Common myeloid progenitor, CD34-positive (primary cell): Measurements from ENCODE around the gene ACAD9.
"Not testable (repeated sequence)": the region's sequence is repeated elsewhere in the genome, so short reads cannot be mapped to it uniquely, and the experiment has no call there.

ENCODE experiments used
- CTCF ChIA-PET: fragments of 350-600 bp; sonication (Branson Sonifier 250); formaldehyde crosslinking; loops from one replicate; lab custom pipeline; 2021; ENCODE audit warnings: antibody characterized with exemption; lab: Charles Lee
- POLR2A ChIA-PET: fragments of 350-600 bp; sonication (Branson Sonifier 250); formaldehyde crosslinking; loops from one replicate; lab custom pipeline; 2021; ENCODE audit warnings: antibody characterized with exemption; lab: Charles Lee
- DNase-seq, 3 donors: peaks; one replicate each; pipeline versions ENCODE4 v3.0.0 to v3.0.0-alpha.2; 2013
- H3K27ac ChIP-seq, 2 experiments: 1 replicate in 1 of 2; 2 replicates in 1 of 2; pipeline ENCODE4 v1.7.0; 2013; ENCODE audit warnings: inconsistent platforms in 2 of 2, low read length in 2 of 2, mild to moderate bottlenecking in 2 of 2, low read depth in 1 of 2, moderate library complexity in 1 of 2; ENCODE audit not compliant: severe bottlenecking in 2 of 2, insufficient read depth in 1 of 2, poor library complexity in 1 of 2
- H3K27me3 ChIP-seq, 5 experiments: replicated peaks in 2 of 5; 1 replicate in 3 of 5; 2 replicates in 2 of 5; pipeline versions ENCODE4 v1.6.1 to v1.7.0; 2013; ENCODE audit warnings: low read length in 4 of 5, mild to moderate bottlenecking in 2 of 5, moderate library complexity in 2 of 5, inconsistent platforms in 1 of 5; ENCODE audit not compliant: insufficient read depth in 5 of 5, control insufficient read depth in 4 of 5
- H3K36me3 ChIP-seq, 4 experiments: 1 replicate in 2 of 4; 2 replicates in 2 of 4; pipeline versions ENCODE4 v1.6.1 to v1.7.0; 2013; ENCODE audit warnings: low read length in 3 of 4, control low read depth in 1 of 4, mild to moderate bottlenecking in 1 of 4; ENCODE audit not compliant: control insufficient read depth in 4 of 4, insufficient read depth in 4 of 4
- H3K4me1 ChIP-seq, 4 experiments: 1 replicate in 3 of 4; 2 replicates in 1 of 4; pipeline versions ENCODE4 v1.6.1 to v1.7.1; 2013; ENCODE audit warnings: low read length in 3 of 4, mild to moderate bottlenecking in 3 of 4, control low read depth in 1 of 4, inconsistent platforms in 1 of 4, moderate library complexity in 1 of 4; ENCODE audit not compliant: control insufficient read depth in 4 of 4, insufficient read depth in 4 of 4; ENCODE audit errors: control extremely low read depth in 1 of 4
- H3K4me3 ChIP-seq, 7 experiments: 1 replicate in 4 of 7; 2 replicates in 3 of 7; pipeline versions ENCODE4 v1.5.1 to v1.7.0; 2013; ENCODE audit warnings: mild to moderate bottlenecking in 7 of 7, low read length in 6 of 7, moderate library complexity in 6 of 7, inconsistent platforms in 2 of 7, low read depth in 2 of 7, control low read depth in 1 of 7; ENCODE audit not compliant: insufficient read depth in 4 of 7, control insufficient read depth in 1 of 7; ENCODE audit errors: extremely low read depth in 1 of 7
- H3K9me3 ChIP-seq, 5 experiments: 1 replicate in 4 of 5; 2 replicates in 1 of 5; pipeline versions ENCODE4 v1.6.1 to v1.7.1; 2013; ENCODE audit warnings: low read length in 4 of 5, mild to moderate bottlenecking in 2 of 5, inconsistent platforms in 1 of 5, low read depth in 1 of 5, moderate library complexity in 1 of 5; ENCODE audit not compliant: control insufficient read depth in 4 of 5, insufficient read depth in 2 of 5; ENCODE audit errors: control extremely low read depth in 1 of 5
- WGBS: methylation state at CpG from one replicate; pipeline ENCODE4 v1.1.5; 2013; ENCODE audit not compliant: insufficient coverage; 5-methylcytosine and 5-hydroxymethylcytosine counted together

Gene ACAD9

DNA sequence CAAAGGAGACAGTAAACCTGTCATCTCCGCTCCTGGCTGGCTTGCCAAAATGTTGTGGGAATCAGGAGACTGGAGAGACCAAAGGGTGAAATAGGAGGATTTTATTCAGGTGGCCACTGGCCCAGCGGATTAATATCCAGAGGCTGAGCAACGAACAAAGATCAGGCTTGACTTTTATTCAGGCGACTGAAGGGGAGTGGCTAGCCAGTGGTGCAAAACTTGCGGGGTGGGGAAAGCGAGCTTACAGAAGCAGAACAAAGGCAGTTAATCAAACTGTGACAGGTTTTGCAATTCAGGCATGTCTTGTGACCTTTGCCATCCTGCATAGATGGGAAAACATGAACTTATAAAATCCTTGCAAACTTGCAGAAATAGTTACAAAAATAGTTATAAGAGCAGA, 19.8 kb upstream of the ACAD9 start:
- H3K36me3 ChIP-seq = no peaks in the 10 kb centered on the region
- no peaks in the 10 kb centered on the region for H3K27me3 ChIP-seq
- 93% methylated on average over 6 of the region's 6 CpGs for WGBS
- peak; percentile 37 to 53 (median 45) for DNase-seq
- CTCF ChIA-PET = interaction anchor here (1.2 to 2.5 kb wide), 2 partner anchors 13 to 24 kb away, joined by 3 to 9 read pairs; no protein-coding TSS in a partner anchor
- peaks cover 0 to 14% (median 11%) of the 10 kb centered on the region in 4 experiments for H3K4me1 ChIP-seq
- POLR2A ChIA-PET = no interaction called here
- H3K27ac ChIP-seq = no peak overlapping the region
- no peak overlapping the region for H3K4me3 ChIP-seq
- H3K9me3 ChIP-seq = peaks cover 2 to 64% (median 46%) of the 10 kb centered on the region in 5 experiments

GRCh38 chr3:128861491-128861890, 17.9 kb upstream of the ACAD9 start:
- DNase-seq = no peak
- no peaks in the 10 kb centered on the region for H3K27me3 ChIP-seq

DNA sequence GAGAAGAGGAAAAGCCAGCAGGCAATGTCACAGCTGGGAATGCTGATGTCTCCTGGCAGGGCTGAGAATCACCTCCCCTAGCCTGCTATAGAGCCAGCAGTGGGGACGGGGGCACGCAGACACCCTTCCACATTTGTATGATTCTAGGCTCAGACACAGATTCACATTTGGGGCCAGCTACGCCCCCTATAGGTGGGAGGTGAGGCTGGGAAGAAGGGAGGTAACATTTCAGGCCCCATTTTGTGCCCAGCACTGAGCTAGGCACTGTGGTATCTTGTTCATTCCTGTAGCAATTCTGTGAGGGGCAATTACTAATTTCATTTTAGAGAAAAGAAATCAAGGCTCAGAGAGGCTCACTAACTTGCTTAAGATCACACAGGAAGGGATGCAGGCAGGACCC, 15.9 kb upstream of the ACAD9 start:
- ChIA-PET POLR2A (no interaction called here), CTCF (interaction anchor here (0.7 to 1.0 kb wide), 3 partner anchors 9 to 18 kb away, joined by 3 to 6 read pairs (median 4); no protein-coding TSS in a partner anchor)
- no peak for DNase-seq
- H3K4me1 ChIP-seq = peaks cover 0 to 23% (median 20%) of the 10 kb centered on the region in 4 experiments
- H3K9me3 ChIP-seq = peaks cover 2 to 31% (median 25%) of the 10 kb centered on the region in 5 experiments
- H3K4me3 ChIP-seq = no peak overlapping the region
- WGBS = no CpG with 5 or more reads among the region's 3 CpGs
- H3K27me3 ChIP-seq = no peaks in the 10 kb centered on the region
- H3K36me3 ChIP-seq = no peaks in the 10 kb centered on the region
- no peak overlapping the region for H3K27ac ChIP-seq

More at GRCh38 chr3:128861491-128861890, 17.9 kb upstream of the ACAD9 start:
- Histone ChIP-seq H3K4me1 (peaks cover 0 to 23% (median 20%) of the 10 kb centered on the region in 4 experiments), H3K27ac (no peak overlapping the region), H3K36me3 (no peaks in the 10 kb centered on the region), H3K4me3 (no peak overlapping the region), H3K9me3 (peaks cover 2 to 48% (median 37%) of the 10 kb centered on the region in 5 experiments)
- 100% methylated on average over 4 of the region's 6 CpGs for WGBS
- ChIA-PET CTCF (no interaction called here), POLR2A (no interaction called here)

GRCh38 chr3:128864351-128864811, 15.0 kb upstream of the ACAD9 start:
- DNase-seq = peak; percentile 35 to 76 (median 63)
- Histone ChIP-seq H3K27me3 (no peaks in the 10 kb centered on the region), H3K4me1 (peaks cover 0 to 23% (median 20%) of the 10 kb centered on the region in 4 experiments), H3K9me3 (peaks cover 0 to 23% (median 16%) of the 10 kb centered on the region in 5 experiments), H3K4me3 (peak overlapping the region in 4 of 7 experiments; percentile 15 to 36 (median 28)), H3K36me3 (no peaks in the 10 kb centered on the region), H3K27ac (peak overlapping the region in 1 of 2 experiments; percentile 49)
- 4% methylated on average over 5 of the region's 11 CpGs for WGBS
- ChIA-PET POLR2A (no interaction called here), CTCF (interaction anchor here (0.7 to 5.7 kb wide), 4 partner anchors 13 to 77 kb away, joined by 3 to 34 read pairs (median 4); partner anchors contain the start of gene ACAD9)

- not testable (repeated sequence) for H3K4me3 ChIP-seq, H3K36me3 ChIP-seq, H3K27me3 ChIP-seq
- peak overlapping the region in 1 of 2 experiments; percentile 49 for H3K27ac ChIP-seq
- ChIA-PET POLR2A (interaction anchor here (1.0 kb wide), 2 partner anchors 13 to 375 kb away, joined by 3 read pairs; no protein-coding TSS in a partner anchor), CTCF (interaction anchor here (1.4 to 5.7 kb wide), 2 partner anchors 12 to 17 kb away, joined by 3 to 34 read pairs; partner anchors contain the start of gene ACAD9)
- H3K9me3 ChIP-seq = peaks cover 0 to 15% (median 12%) of the 10 kb centered on the region in 5 experiments
- H3K4me1 ChIP-seq = peaks cover 0 to 23% (median 20%) of the 10 kb centered on the region in 4 experiments
- WGBS = 53% methylated on average over 13 of the region's 25 CpGs
- peak in 2 of 3 donors; percentile 45 to 63 for DNase-seq
These were observed 14.3 kb upstream of the ACAD9 start for GRCh38 chr3:128864849-128865804.

GRCh38 chr3:128867200-128868125, 12.0 kb upstream of the ACAD9 start:
- Histone ChIP-seq H3K27ac (no peak overlapping the region), H3K27me3 (no peaks in the 10 kb centered on the region), H3K9me3 (no peaks in the 10 kb centered on the region), H3K4me1 (peaks cover 0 to 30% (median 20%) of the 10 kb centered on the region in 4 experiments), H3K4me3 (no peak overlapping the region), H3K36me3 (no peaks in the 10 kb centered on the region)
- WGBS = 98% methylated on average over 4 of the region's 4 CpGs
- ChIA-PET POLR2A (no interaction called here), CTCF (interaction anchor here (0.6 to 5.7 kb wide), 6 partner anchors 10 to 82 kb away, joined by 3 to 34 read pairs (median 4); partner anchors contain the start of gene ACAD9)
- DNase-seq = peak in 1 of 3 donors; percentile 37
